Activated T-cell treated with anti-CD3 and anti-CD28 coated beads for 48 hours (primary cell): ENCODE data around the gene TNS3.

Experiments used
- DNase-seq: peaks from one replicate; pipeline ENCODE4 v3.0.0-alpha.2; 2020; ENCODE audit warnings: low read depth

The TNS3 gene

DNA sequence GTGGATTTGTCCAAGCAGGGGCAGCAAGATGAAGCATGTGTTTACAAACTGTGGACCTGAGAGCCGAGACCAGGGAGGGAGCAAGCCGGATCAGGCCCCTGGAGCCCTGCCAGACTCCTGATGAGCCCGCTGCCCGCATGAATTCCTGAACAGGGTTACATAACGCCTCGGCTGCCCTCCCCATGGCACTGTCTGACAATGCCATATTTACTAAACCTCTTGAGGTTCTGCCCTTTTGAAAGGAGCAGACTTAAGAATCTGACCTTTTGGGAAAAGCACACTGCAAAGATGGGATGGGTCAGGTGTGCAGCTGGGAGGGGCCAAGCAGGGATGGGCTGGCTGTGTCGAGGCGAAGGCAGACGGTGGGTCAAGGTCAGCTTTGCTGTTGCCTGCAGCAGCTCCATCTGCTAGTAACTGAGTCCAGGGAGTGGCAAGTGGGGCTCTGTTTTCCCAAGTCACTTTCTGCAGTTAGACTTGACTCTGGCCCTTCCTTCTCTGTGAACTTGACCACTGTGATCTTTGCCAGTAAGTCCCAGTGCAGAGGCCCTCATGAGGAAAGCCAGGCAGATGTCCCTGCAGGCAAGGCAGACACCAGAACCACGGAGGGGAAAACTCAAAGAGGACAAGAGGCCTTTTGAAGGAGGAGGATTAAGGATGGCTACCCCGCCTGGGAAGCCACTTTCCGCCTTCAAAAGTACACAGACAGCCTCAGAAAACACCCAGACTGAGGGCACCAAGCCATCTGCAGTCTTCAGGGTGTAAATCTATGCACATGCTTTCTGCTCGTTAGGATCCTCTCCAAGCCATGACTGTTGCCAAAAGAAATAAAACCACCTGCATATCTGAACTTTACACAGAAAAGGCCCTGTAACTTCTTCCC lies 175.8 kb downstream of the TNS3 start:
- DNase-seq, result no peak

DNA sequence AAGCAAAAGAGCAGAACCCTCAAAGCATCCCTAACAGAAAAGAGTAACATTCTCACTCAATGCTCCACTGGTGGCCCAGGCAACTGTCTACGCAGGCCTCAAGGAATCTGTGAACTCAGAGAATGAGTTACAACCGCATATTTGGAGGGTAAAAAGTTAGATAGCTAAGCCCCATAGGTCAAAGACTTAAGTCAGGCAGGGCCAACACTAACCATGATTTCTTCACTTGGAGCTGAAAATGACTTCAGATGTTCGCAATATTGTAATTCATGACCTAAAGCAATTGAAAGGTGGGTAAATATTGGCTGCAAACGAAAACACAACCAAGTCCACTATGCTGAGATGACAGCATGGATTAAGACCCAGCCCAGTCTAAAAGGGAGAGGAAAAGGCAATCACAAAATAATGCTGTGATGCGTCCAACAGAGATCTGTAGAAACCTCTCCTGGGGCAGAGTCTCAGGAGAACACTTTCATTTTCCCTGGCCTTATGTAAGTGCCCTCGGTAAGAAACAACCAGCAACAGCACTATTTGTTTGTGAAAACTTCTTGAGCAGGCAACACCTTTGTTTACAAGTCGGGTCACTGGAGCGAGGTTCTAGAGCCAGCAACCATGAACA lies 176.5 kb downstream of the TNS3 start:
- DNase-seq, result no peak

DNA sequence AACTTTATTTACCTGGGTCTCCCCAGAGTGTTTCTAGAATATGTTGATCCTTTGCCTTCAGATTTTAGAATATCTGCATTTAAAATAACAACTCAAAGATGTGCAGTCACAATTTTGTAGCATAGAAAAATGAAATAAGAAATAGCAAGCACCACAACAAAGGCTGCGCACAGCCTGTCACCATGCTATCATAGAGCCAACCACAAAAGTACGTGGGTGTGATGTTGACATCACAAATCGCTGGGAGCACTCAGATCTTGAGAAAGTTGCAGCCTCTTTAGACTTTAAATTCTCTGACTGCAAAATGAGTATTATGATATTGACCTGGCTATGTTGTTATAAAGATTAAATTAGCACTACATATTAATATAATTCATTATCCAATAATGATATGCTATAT lies 177.9 kb downstream of the TNS3 start:
- peak; percentile 6 for DNase-seq

- DNase-seq, result no peak
Measured at GRCh38 chr7:47402941-47403866, 178.7 kb downstream of the TNS3 start.

GRCh38 chr7:47401611-47402570 lies 180.0 kb downstream of the TNS3 start:
- DNase-seq, result no peak

DNA sequence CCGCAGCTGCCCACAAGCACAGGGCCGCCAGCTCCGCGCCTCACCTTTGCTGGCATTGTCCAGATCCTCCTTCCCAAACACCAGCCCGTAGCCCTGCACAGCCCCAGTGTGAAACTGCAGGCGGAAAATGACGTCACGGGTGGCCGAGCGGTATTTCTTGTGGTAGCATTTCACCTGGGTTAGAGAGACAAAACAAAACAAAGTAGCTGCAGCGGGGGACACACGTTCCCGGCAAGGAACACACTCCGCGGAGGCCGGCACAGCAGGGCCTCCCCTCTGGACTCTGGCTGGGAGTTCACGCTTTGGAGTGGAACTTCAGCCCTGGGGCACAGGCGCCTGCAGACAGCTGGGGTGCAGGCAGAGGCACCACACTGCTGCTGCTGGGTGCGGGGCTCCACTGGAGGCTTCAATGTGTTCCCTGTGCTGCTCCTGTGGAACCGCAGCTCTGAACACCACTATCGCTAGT lies 181.1 kb downstream of the TNS3 start:
- no peak for DNase-seq

- DNase-seq, result no peak
Measured at GRCh38 chr7:47400001-47400400, 181.9 kb downstream of the TNS3 start.

GRCh38 chr7:47394751-47395252 lies 187.1 kb downstream of the TNS3 start:
- no peak for DNase-seq

GRCh38 chr7:47394216-47394615 lies 187.7 kb downstream of the TNS3 start:
- no peak for DNase-seq

DNA sequence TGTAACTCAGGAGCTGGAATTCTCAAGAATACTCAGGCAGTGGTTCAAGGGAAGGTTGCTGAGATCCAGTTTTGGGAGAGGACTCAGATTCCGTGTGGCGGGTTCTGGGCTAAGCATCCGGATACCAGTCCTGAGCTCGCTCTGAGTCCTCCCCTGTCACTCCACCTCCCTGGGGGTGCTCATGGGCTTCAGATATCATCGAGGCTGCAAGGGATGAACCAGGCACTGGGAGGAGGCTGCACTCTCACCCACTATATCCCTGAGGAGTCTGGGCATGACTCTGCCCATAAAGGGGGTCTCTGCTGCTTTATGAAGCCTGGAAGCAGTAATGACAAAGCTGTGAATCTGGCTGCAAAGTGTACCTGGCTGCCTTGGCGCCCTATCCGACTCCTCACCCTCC lies 188.5 kb downstream of the TNS3 start:
- DNase-seq, result no peak

GRCh38 chr7:47392241-47392759 lies 189.6 kb downstream of the TNS3 start:
- DNase-seq, result no peak

DNA sequence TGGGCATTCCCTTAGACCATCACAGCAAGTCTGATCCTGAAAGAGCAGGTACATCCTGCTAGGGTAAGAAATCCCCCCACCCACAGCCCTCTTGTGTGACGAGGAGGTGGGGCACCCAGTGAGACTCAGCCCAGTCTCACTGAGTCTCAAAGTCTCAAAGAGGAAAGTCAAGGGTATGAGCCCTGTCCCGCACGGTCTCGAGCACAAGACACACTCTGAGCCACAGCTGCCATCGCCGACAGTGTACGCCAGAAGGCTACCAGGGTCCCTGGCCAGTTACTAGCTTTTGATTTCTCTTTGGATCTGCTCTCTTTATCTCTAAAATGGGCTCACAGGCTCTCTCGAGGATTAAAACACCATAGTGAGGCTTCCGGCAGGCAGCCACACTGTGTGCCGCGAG lies 190.2 kb downstream of the TNS3 start:
- no peak for DNase-seq

DNA sequence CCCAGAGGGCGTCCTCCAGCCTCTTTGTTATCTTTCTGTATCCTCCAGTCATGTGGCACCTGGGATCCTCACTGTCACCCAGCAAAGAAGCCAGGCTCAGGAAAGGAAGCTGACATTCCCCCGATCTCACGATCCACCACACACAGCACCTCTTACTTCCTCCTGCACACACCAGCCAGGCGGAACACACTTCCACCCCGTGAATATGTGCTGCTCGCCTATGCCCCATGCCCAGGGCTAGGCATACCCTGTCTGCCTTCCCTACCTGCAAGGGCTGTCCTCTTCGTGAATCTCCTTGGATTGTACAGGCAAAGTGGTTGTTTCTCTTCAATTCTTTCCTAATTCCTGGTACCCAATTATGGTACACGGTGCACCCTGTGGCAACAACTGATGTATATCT lies 191.0 kb downstream of the TNS3 start:
- DNase-seq, result no peak

DNA sequence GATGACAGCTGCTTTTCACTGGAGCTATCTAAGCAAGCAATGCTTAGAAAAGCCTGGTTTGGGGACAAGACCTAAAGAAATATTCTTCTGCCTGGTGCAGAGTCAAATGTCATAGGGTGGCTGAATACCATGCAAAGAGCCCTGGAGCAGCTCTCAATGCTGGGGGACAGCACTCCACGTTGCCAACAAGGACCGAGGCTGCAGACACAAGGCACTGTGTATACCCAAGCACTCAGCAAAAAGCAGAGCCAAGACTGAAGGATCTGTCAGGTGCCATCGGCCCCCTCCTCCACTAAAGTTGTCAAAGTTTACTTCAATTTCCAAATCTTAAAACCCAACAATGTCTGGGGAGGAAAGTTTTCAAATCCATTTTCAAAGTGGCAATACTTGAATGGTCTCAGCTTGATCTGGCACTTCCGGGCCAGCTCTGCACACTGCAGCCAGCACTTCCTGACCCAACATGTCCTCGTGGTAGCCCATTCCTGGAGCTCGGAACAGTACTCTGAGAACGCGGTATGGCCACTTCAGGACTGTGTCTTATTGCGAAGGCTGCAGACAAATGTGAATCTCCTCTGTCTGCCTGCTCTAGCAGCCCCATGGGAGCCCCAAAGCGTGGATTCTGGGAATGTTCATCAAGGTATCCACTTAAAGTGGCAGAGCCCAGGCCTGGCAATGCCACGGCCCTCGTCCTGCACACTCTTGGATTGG lies 191.8 kb downstream of the TNS3 start:
- DNase-seq, result no peak

GRCh38 chr7:47389171-47389922 lies 192.6 kb downstream of the TNS3 start:
- no peak for DNase-seq

GRCh38 chr7:47387506-47387905 lies 194.4 kb downstream of the TNS3 start:
- DNase-seq, result no peak

GRCh38 chr7:47386273-47386835 lies 195.6 kb downstream of the TNS3 start:
- no peak for DNase-seq

- no peak for DNase-seq
Measured at GRCh38 chr7:47385536-47386125, 196.3 kb downstream of the TNS3 start.
